ENCODE data around the gene SLC4A9.

SLC4A9 gene

DNA sequence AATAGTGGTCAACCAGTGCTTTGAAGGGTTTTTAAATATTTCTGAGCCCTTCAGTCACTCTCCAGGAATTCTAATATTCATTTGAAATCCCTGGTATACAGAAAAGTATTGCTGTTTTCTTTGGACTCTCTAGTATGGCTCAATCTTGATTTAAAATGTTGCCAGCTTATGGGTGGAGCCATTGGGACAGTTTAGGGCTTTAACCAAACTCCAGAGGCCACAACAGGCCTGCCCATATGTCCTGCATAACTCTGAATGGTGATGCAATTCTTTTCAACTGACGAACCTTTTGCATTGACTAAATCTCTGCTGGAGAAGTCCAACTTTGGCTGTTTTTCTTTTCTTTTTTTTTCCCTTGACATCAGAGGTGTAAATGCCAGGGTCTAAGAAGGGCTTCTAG lies 31.3 kb downstream of the SLC4A9 start:
- no peaks in the 10 kb centered on the region for H3K4me1 ChIP-seq (ENCODE audit: control insufficient read depth, insufficient read depth, low read length)
- no peak overlapping the region for H3K27ac ChIP-seq (ENCODE audit: extremely low read depth, low read depth, low read length)
- ChIA-PET CTCF (interaction anchor here (2.2 kb wide), 1 partner anchor 18 kb away, joined by 9 read pairs; no protein-coding TSS in a partner anchor), POLR2A (no interaction called here)
- no peaks in the 10 kb centered on the region for H3K9me3 ChIP-seq (ENCODE audit: control insufficient read depth, insufficient read depth, low read depth, low read length)
- no peaks in the 10 kb centered on the region for H3K36me3 ChIP-seq (ENCODE audit: control insufficient read depth in 2 of 2, insufficient read depth in 1 of 2, low read length in 2 of 2)
- no peak for TF ChIP-seq ZNF157 (tag by site-specific recombination; IDR thresholded peaks at IDR 0.05)
- TF ChIP-seq CTCF (tag by site-specific recombination; IDR thresholded peaks at IDR 0.05), result no peak
- TF ChIP-seq SP7 (tag by site-specific recombination; IDR thresholded peaks at IDR 0.05), result no peak
- no peak for TF ChIP-seq ZNF560 (tag by site-specific recombination; IDR thresholded peaks at IDR 0.05; ENCODE audit: borderline replicate concordance)
- TF ChIP-seq, protein P1, sequence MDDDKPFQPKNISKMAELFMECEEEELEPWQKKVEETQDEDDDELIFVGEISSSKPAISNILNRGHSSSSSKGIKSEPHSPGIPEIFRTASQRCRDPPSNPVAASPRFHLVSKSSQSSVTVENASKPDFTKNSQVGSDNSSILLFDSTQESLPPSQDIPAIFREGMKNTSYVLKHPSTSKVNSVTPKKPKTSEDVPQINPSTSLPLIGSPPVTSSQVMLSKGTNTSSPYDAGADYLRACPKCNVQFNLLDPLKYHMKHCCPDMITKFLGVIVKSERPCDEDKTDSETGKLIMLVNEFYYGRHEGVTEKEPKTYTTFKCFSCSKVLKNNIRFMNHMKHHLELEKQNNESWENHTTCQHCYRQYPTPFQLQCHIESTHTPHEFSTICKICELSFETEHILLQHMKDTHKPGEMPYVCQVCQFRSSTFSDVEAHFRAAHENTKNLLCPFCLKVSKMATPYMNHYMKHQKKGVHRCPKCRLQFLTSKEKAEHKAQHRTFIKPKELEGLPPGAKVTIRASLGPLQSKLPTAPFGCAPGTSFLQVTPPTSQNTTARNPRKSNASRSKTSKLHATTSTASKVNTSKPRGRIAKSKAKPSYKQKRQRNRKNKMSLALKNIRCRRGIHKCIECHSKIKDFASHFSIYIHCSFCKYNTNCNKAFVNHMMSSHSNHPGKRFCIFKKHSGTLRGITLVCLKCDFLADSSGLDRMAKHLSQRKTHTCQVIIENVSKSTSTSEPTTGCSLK (tag by site-specific recombination; IDR thresholded peaks at IDR 0.05), result no peak
- no peak for TF ChIP-seq ZNF16 (tag by site-specific recombination; IDR thresholded peaks at IDR 0.05; ENCODE audit: low read depth)
- TF ChIP-seq SP2 (tag by site-specific recombination; IDR thresholded peaks at IDR 0.05), result no peak
- TF ChIP-seq ZNF416 (tag by site-specific recombination; IDR thresholded peaks at IDR 0.05), result no peak
- no peak for TF ChIP-seq ZNF510 (tag by site-specific recombination; IDR thresholded peaks at IDR 0.05; ENCODE audit: insufficient replicate concordance)
- no peak for TF ChIP-seq ZNF624 (tag by site-specific recombination; IDR thresholded peaks at IDR 0.05)
- TF ChIP-seq ZBTB20 (tag by site-specific recombination; IDR thresholded peaks at IDR 0.05), result no peak
- no peak for TF ChIP-seq BCL6B (tag by site-specific recombination; IDR thresholded peaks at IDR 0.05)
- no peak for TF ChIP-seq SALL2 (tag by site-specific recombination; IDR thresholded peaks at IDR 0.05; ENCODE audit: borderline replicate concordance)
- no peak for TF ChIP-seq ZNF621 (tag by site-specific recombination; IDR thresholded peaks at IDR 0.05)
- no peak for TF ChIP-seq ZBTB8A (tag by site-specific recombination; IDR thresholded peaks at IDR 0.05)
- no peak for TF ChIP-seq ZNF654 (tag by site-specific recombination; IDR thresholded peaks at IDR 0.05; ENCODE audit: low read depth)
- TF ChIP-seq ZBTB1 (tag by site-specific recombination; IDR thresholded peaks at IDR 0.05), result no peak
- TF ChIP-seq ZSCAN30 (tag by site-specific recombination; IDR thresholded peaks at IDR 0.05), result no peak
- no peak overlapping the region for H3K4me3 ChIP-seq (ENCODE audit: low read depth, low read length)

DNA sequence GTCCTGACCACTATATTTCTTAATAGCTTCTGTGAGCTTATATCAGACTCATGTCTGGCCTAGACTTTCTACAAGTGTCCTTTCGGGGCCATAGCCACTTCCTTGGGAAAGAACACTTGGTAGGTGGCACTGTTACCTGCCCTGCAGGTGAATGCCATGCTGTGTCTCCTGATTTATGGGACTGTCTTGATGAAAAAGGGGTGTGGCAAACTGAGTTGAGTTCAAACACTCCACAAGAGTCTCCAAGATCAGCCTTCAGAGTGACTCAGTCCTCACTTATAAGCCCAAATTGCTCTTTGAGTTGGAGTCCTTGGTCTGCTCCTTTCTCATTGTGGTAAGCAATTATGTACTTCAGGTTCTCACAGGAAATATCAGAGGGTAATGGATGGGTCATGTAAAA lies 31.7 kb downstream of the SLC4A9 start:
- Histone ChIP-seq H3K36me3 (ENCODE audit: control insufficient read depth in 2 of 2, insufficient read depth in 1 of 2, low read length in 2 of 2) (no peaks in the 10 kb centered on the region; a peak in 1 of 3 replicates), H3K4me1 (ENCODE audit: control insufficient read depth, insufficient read depth, low read length) (no peaks in the 10 kb centered on the region), H3K4me3 (ENCODE audit: low read depth, low read length) (no peak overlapping the region), H3K27ac (ENCODE audit: extremely low read depth, low read depth, low read length) (no peak overlapping the region), H3K9me3 (ENCODE audit: control insufficient read depth, insufficient read depth, low read depth, low read length) (no peaks in the 10 kb centered on the region)
- ChIA-PET CTCF (interaction anchor here (2.2 kb wide), 1 partner anchor 19 kb away, joined by 9 read pairs; no protein-coding TSS in a partner anchor), POLR2A (no interaction called here)
- TF ChIP-seq KLF10 (tag by site-specific recombination; IDR thresholded peaks at IDR 0.05) (no peak), ZSCAN16 (tag by site-specific recombination; IDR thresholded peaks at IDR 0.05) (no peak), ZNF146 (tag by site-specific recombination; IDR thresholded peaks at IDR 0.05) (no peak), ZXDB (tag by site-specific recombination; IDR thresholded peaks at IDR 0.05) (no peak), ZNF148 (tag by site-specific recombination; IDR thresholded peaks at IDR 0.05; ENCODE audit: borderline replicate concordance) (no peak), ZNF549 (tag by site-specific recombination; IDR thresholded peaks at IDR 0.05) (no peak), ZNF184 (tag by site-specific recombination; IDR thresholded peaks at IDR 0.05) (no peak), ZNF19 (tag by site-specific recombination; IDR thresholded peaks at IDR 0.05; ENCODE audit: low read depth) (no peak)
- TF ChIP-seq, protein P2, sequence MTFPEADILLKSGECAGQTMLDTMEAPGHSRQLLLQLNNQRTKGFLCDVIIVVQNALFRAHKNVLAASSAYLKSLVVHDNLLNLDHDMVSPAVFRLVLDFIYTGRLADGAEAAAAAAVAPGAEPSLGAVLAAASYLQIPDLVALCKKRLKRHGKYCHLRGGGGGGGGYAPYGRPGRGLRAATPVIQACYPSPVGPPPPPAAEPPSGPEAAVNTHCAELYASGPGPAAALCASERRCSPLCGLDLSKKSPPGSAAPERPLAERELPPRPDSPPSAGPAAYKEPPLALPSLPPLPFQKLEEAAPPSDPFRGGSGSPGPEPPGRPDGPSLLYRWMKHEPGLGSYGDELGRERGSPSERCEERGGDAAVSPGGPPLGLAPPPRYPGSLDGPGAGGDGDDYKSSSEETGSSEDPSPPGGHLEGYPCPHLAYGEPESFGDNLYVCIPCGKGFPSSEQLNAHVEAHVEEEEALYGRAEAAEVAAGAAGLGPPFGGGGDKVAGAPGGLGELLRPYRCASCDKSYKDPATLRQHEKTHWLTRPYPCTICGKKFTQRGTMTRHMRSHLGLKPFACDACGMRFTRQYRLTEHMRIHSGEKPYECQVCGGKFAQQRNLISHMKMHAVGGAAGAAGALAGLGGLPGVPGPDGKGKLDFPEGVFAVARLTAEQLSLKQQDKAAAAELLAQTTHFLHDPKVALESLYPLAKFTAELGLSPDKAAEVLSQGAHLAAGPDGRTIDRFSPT (tag by site-specific recombination; IDR thresholded peaks at IDR 0.05), result no peak
